ENCODE measurements around the gene PAPOLB. TPM values are rescaled to one million over a fixed set of nuclear protein-coding genes. Genes with fewer than 3 reads are reported as not detected.

PAPOLB gene
- total RNA-seq, 2 experiments from 2014 or later, result not detected

- Histone ChIP-seq H3K4me1 (ENCODE audit: insufficient read depth, low read length) (peaks cover 4% of the 10 kb centered on the region), H3K4me3 (ENCODE audit: low read length) (no peak overlapping the region), H3K9me3 (ENCODE audit: control insufficient read depth in 1 of 2, insufficient read depth in 1 of 2, low read length in 2 of 2) (peaks cover 0 to 3% of the 10 kb centered on the region in 2 experiments), H3K27ac (ENCODE audit: low read depth in 1 of 2, low read length in 2 of 2) (no peak overlapping the region), H3K36me3 (ENCODE audit: insufficient read depth, low read length) (no peaks in the 10 kb centered on the region), H3K27me3 (ENCODE audit: control insufficient read depth in 1 of 2, insufficient read depth in 2 of 2, low read length in 2 of 2) (no peaks in the 10 kb centered on the region)
- Mint-ChIP-seq H3K27me3 (no peaks in the 10 kb centered on the region), H3K4me1 (ENCODE audit: low read depth) (peaks cover 5% of the 10 kb centered on the region), H3K4me3 (no peak overlapping the region), H3K36me3 (ENCODE audit: low read depth) (no peaks in the 10 kb centered on the region), H3K9me3 (no peaks in the 10 kb centered on the region), H3K27ac (no peak overlapping the region)
- CTCF ChIA-PET, result no interaction called here
- intact Hi-C loops (cut with DNase I, micrococcal nuclease), result no loop called here
- no peak for DNase-seq
- TF ChIP-seq, protein P1, sequence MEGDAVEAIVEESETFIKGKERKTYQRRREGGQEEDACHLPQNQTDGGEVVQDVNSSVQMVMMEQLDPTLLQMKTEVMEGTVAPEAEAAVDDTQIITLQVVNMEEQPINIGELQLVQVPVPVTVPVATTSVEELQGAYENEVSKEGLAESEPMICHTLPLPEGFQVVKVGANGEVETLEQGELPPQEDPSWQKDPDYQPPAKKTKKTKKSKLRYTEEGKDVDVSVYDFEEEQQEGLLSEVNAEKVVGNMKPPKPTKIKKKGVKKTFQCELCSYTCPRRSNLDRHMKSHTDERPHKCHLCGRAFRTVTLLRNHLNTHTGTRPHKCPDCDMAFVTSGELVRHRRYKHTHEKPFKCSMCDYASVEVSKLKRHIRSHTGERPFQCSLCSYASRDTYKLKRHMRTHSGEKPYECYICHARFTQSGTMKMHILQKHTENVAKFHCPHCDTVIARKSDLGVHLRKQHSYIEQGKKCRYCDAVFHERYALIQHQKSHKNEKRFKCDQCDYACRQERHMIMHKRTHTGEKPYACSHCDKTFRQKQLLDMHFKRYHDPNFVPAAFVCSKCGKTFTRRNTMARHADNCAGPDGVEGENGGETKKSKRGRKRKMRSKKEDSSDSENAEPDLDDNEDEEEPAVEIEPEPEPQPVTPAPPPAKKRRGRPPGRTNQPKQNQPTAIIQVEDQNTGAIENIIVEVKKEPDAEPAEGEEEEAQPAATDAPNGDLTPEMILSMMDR (IDR thresholded peaks at IDR 0.05), result no peak
- no peak for ATAC-seq (ENCODE audit: poor library complexity)
- POLR2A ChIA-PET, result no interaction called here
Observed at GRCh38 chr7:4834601-4835397, 27.0 kb downstream of the PAPOLB start.

DNA sequence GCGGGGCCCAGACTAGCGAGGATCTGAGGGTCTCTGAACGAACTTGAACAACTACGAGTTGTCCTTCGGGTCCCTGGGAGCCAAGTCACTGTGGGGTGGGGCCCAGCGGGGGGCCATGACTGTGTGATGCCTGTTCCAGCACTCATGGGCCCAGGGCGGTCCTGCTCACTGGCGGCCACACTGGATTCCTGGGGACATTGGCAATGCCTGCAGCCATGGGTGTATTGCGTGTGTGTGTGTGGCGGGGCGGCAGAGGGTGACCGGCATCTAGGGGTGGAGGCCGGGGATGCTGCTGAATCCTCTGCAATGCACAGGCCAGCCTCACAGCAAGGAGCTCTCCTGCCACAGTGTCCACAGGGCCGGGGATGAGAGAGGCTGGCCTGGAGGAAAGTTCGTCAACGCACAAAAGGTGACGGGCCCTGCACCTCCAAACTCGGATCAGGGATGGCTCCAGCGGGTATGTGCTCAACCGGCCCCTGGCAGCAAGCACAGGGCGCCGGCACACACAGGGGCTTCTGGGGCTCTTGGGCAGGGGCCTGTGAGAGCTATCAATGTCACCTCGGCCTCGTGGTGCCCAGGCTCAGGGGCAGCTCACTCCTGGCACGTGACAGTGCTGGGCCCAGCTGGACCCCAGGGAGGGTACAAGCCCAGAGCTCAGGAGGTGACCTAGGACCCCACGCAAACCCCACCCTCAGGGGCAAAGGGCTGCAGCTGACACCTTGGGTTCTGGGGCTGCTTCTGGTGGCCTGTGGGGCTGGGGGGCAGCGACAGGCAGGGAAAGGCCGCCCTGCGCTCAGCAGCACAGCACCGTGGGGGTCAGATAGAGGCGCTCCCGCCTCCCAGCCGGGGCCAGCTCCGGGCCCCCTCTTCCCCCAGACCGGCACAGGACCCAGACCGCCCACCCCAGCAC is 27.9 kb downstream of the PAPOLB start:
- DNase-seq (no peak), ATAC-seq (ENCODE audit: poor library complexity) (no peak)
- Histone ChIP-seq H3K9me3 (ENCODE audit: control insufficient read depth in 1 of 2, insufficient read depth in 1 of 2, low read length in 2 of 2) (peaks cover 0 to 3% of the 10 kb centered on the region in 2 experiments), H3K27ac (ENCODE audit: low read depth in 1 of 2, low read length in 2 of 2) (no peak overlapping the region), H3K27me3 (ENCODE audit: control insufficient read depth in 1 of 2, insufficient read depth in 2 of 2, low read length in 2 of 2) (no peaks in the 10 kb centered on the region), H3K4me3 (ENCODE audit: low read length) (no peak overlapping the region), H3K36me3 (ENCODE audit: insufficient read depth, low read length) (no peaks in the 10 kb centered on the region), H3K4me1 (ENCODE audit: insufficient read depth, low read length) (peaks cover 4% of the 10 kb centered on the region)
- ChIA-PET CTCF (no interaction called here), POLR2A (no interaction called here)
- peaks cover 5% of the 10 kb centered on the region for H3K4me1 Mint-ChIP-seq (ENCODE audit: low read depth)
- H3K9me3 Mint-ChIP-seq, result no peaks in the 10 kb centered on the region
- intact Hi-C loops (cut with DNase I, micrococcal nuclease), result no loop called here
- no peaks in the 10 kb centered on the region for H3K36me3 Mint-ChIP-seq (ENCODE audit: low read depth)
- H3K27me3 Mint-ChIP-seq, result no peaks in the 10 kb centered on the region
- no peak overlapping the region for H3K27ac Mint-ChIP-seq
- TF ChIP-seq, protein P1 (IDR thresholded peaks at IDR 0.05), result no peak
- no peak overlapping the region for H3K4me3 Mint-ChIP-seq

GRCh38 chr7:4833176-4833575 is 28.7 kb downstream of the PAPOLB start:
- POLR2A ChIA-PET, result no interaction called here
- Histone ChIP-seq H3K36me3 (ENCODE audit: insufficient read depth, low read length) (no peaks in the 10 kb centered on the region), H3K27me3 (ENCODE audit: control insufficient read depth in 1 of 2, insufficient read depth in 2 of 2, low read length in 2 of 2) (no peaks in the 10 kb centered on the region), H3K9me3 (ENCODE audit: control insufficient read depth in 1 of 2, insufficient read depth in 1 of 2, low read length in 2 of 2) (peaks cover 0 to 3% of the 10 kb centered on the region in 2 experiments), H3K4me3 (ENCODE audit: low read length) (no peak overlapping the region), H3K27ac (ENCODE audit: low read depth in 1 of 2, low read length in 2 of 2) (no peak overlapping the region), H3K4me1 (ENCODE audit: insufficient read depth, low read length) (peaks cover 4% of the 10 kb centered on the region)
- Mint-ChIP-seq H3K4me1 (ENCODE audit: low read depth) (peaks cover 5% of the 10 kb centered on the region), H3K27ac (no peak overlapping the region), H3K9me3 (no peaks in the 10 kb centered on the region), H3K36me3 (ENCODE audit: low read depth) (no peaks in the 10 kb centered on the region), H3K4me3 (no peak overlapping the region), H3K27me3 (no peaks in the 10 kb centered on the region)
- TF ChIP-seq, protein P1 (IDR thresholded peaks at IDR 0.05), result no peak
- no peak for DNase-seq
- CTCF ChIA-PET, result no interaction called here
- intact Hi-C loops (cut with DNase I, micrococcal nuclease), result no loop called here
- ATAC-seq (ENCODE audit: poor library complexity), result no peak

All from CD4-positive, alpha-beta T cell (primary cell).